ENCODE data around the gene RTN1. TPM values are rescaled to one million over a fixed set of nuclear protein-coding genes. Genes with fewer than 3 reads are reported as not detected.

RTN1 gene
- total and polyA plus RNA-seq, 2 of the 8 experiments (the other 6 are each of a cell fraction or from before 2014, with no cell fraction given) = 2.8 to 4.9 TPM

DNA sequence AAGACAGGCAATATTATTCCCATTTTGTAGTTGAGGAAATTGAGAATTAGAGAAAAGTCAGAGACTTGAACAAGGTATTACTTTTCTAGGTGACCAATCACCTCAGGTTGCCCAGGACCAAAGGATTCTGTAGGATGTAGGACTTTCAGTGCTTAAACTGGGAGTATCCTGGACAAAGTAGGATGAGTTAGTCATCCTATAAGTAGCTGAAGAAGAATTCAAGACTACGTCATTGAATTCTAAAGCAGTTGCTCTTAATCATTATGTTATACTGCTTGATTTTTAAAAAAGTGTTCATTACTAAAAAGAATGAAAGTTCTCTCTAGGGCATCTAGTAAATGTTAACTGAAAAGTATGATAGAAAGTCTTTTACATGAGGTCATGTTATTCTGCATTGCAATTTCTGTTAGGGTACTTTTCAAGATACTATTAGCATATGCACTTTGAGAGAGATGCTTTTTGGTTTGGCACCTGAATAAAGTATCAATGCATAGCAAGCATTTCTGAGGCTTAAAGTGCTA is 101.7 kb downstream of the RTN1 start:
- Histone ChIP-seq H2BK5ac (ENCODE audit: low read depth, low read length) (no peak overlapping the region), H2AK5ac (ENCODE audit: low read depth, low read length) (no peak overlapping the region), H4K91ac (replicated peaks; ENCODE audit: insufficient read length, low read length) (no peak overlapping the region), H3K56ac (replicated peaks; ENCODE audit: insufficient read length, low read depth, low read length) (no peak overlapping the region), H3K9ac (replicated peaks in 1 of 4; ENCODE audit: extremely low read depth in 1 of 4, low read depth in 3 of 4, low read length in 3 of 4) (no peak overlapping the region), H3K36me3 (ENCODE audit: control insufficient read depth in 2 of 4, insufficient read depth in 4 of 4, low read length in 3 of 4) (no peaks in the 10 kb centered on the region), H3K79me2 (ENCODE audit: control insufficient read depth in 1 of 2, insufficient read depth in 2 of 2, low read length in 2 of 2) (no peaks in the 10 kb centered on the region), H2BK12ac (ENCODE audit: low read depth, low read length) (no peak overlapping the region), H3K4me3 (ENCODE audit: extremely low read depth in 1 of 4, insufficient read depth in 2 of 4, low read depth in 3 of 4, low read length in 4 of 4) (no peak overlapping the region), H3K18ac (ENCODE audit: extremely low read depth, low read length) (no peak overlapping the region), H2BK20ac (ENCODE audit: low read length) (no peak overlapping the region), H3K27ac (ENCODE audit: low read depth, low read length) (no peak overlapping the region), H3K14ac (ENCODE audit: insufficient read length) (no peak overlapping the region), H3K23me2 (ENCODE audit: low read depth, low read length) (no peaks in the 10 kb centered on the region), H2BK120ac (replicated peaks; ENCODE audit: low read depth, low read length) (no peak overlapping the region), H3K4me2 (ENCODE audit: insufficient read depth in 1 of 2, low read depth in 2 of 2, low read length in 2 of 2) (no peak overlapping the region), H2AFZ (ENCODE audit: low read length) (no peak overlapping the region), H4K5ac (ENCODE audit: insufficient read length, low read depth, low read length) (no peak overlapping the region), H4K8ac (ENCODE audit: extremely low read depth, insufficient read depth, low read length) (no peak overlapping the region), H2BK15ac (ENCODE audit: low read length) (no peak overlapping the region), H3K23ac (ENCODE audit: insufficient read length) (no peak overlapping the region), H3K9me3 (ENCODE audit: insufficient read depth in 2 of 2, low read depth in 1 of 2, low read length in 1 of 2) (no peaks in the 10 kb centered on the region), H3K4me1 (replicated peaks in 1 of 4; ENCODE audit: control insufficient read depth in 3 of 4, insufficient read depth in 4 of 4, low read length in 3 of 4) (peaks cover 0 to 3% (median 0%) of the 10 kb centered on the region in 4 experiments; a peak in 1 of 7 replicates), H3K4ac (replicated peaks; ENCODE audit: insufficient read length, low read depth, low read length) (no peak overlapping the region), H4K20me1 (replicated peaks in 1 of 2; ENCODE audit: control insufficient read depth in 1 of 2, insufficient read depth in 2 of 2, low read length in 2 of 2) (no peaks in the 10 kb centered on the region), H3K27me3 (replicated peaks in 1 of 4; ENCODE audit: control insufficient read depth in 3 of 4, extremely low read depth in 1 of 4, insufficient read depth in 3 of 4, low read length in 3 of 4) (no peaks in the 10 kb centered on the region), H3K79me1 (ENCODE audit: low read depth, low read length) (no peaks in the 10 kb centered on the region)
- ChIA-PET POLR2A (ENCODE audit: partially characterized antibody) (no interaction called here), CTCF (ENCODE audit: partially characterized antibody) (interaction anchor here (0.7 to 1.0 kb wide), 2 partner anchors 41 to 136 kb away, joined by 3 to 5 read pairs; no protein-coding TSS in a partner anchor)
- WGBS, 2 experiments (ENCODE audit: extremely low coverage in 1 of 2, insufficient coverage in 1 of 2, insufficient read length in 1 of 2, insufficient replicate concordance in 2 of 2, low coverage in 1 of 2, low lambda C conversion rate in 2 of 2, missing lambda C conversion rate in 1 of 2) = 100% methylated on average over 1 of the region's 1 CpG; no CpG with 5 or more reads in 1 of the 2 experiments
- FAIRE-seq (no peak), DNase-seq (ENCODE audit: low read depth in 1 of 2, low spot score in 2 of 2) (no peak)
- no peak for TF ChIP-seq SP4 (IDR thresholded peaks at IDR 0.05; ENCODE audit: low read length)
- no peak for TF ChIP-seq YY1 (IDR thresholded peaks at IDR 0.05; ENCODE audit: low read depth, low read length)
- TF ChIP-seq TBP (IDR thresholded peaks at IDR 0.05; ENCODE audit: low read depth, low read length) = no peak
- TF ChIP-seq CREB1 (IDR thresholded peaks at IDR 0.05) = no peak
- no peak for TF ChIP-seq E2F6 (IDR thresholded peaks at IDR 0.05)
- TF ChIP-seq EZH2 (IDR thresholded peaks at IDR 0.05; ENCODE audit: low read depth, low read length, severe bottlenecking) = no peak
- no peak for TF ChIP-seq CEBPB (IDR thresholded peaks at IDR 0.05; ENCODE audit: low read depth, low read length)
- no peak for TF ChIP-seq TEAD4 (IDR thresholded peaks at IDR 0.05; ENCODE audit: low read depth, low read length)
- no peak for TF ChIP-seq RBBP5 (IDR thresholded peaks at IDR 0.05; ENCODE audit: borderline replicate concordance, low read depth, low read length)

All from H1 (cell line).